Hematopoietic multipotent progenitor cell treated with erythropoietin and hydrocortisone succinate and interleukin-3 and kit ligand, for 6 days (in vitro differentiated cells): Measurements from ENCODE around the gene SEMA3C.
A peak's percentile ranks its signal among the peaks of the same experiment; 100 is the strongest.

ENCODE experiments used
- DNase-seq: peaks from one replicate; pipeline ENCODE4 v3.0.0-alpha.2; 2015

SEMA3C gene

GRCh38 chr7:80884511-80885195 is 34.2 kb downstream of the SEMA3C start:
- DNase-seq, result no peak

GRCh38 chr7:80883154-80884025 is 35.5 kb downstream of the SEMA3C start:
- DNase-seq, result no peak

GRCh38 chr7:80882213-80882801 is 36.5 kb downstream of the SEMA3C start:
- no peak for DNase-seq

GRCh38 chr7:80881351-80881900 is 37.4 kb downstream of the SEMA3C start:
- no peak for DNase-seq

- no peak for DNase-seq
Measured at GRCh38 chr7:80879849-80880248, 39.0 kb downstream of the SEMA3C start.

- peak; percentile 40 for DNase-seq
Measured at GRCh38 chr7:80876894-80877414, 41.9 kb downstream of the SEMA3C start.

GRCh38 chr7:80875537-80876120 is 43.2 kb downstream of the SEMA3C start:
- no peak for DNase-seq

- peak; percentile 53 for DNase-seq
Measured at GRCh38 chr7:80873140-80873539, 45.7 kb downstream of the SEMA3C start.

- no peak for DNase-seq
Measured at GRCh38 chr7:80871228-80871627, 47.6 kb downstream of the SEMA3C start.

GRCh38 chr7:80870813-80871212 is 48.0 kb downstream of the SEMA3C start:
- no peak for DNase-seq

- no peak for DNase-seq
Measured at GRCh38 chr7:80869821-80870751, 48.8 kb downstream of the SEMA3C start.

- no peak for DNase-seq
Measured at GRCh38 chr7:80869106-80869784, 49.6 kb downstream of the SEMA3C start.

GRCh38 chr7:80868566-80868965 is 50.3 kb downstream of the SEMA3C start:
- DNase-seq, result no peak

- DNase-seq, result no peak
Measured at GRCh38 chr7:80860554-80860953, 58.3 kb downstream of the SEMA3C start.

- no peak for DNase-seq
Measured at GRCh38 chr7:80859272-80859970, 59.4 kb downstream of the SEMA3C start.

GRCh38 chr7:80858141-80858903 is 60.5 kb downstream of the SEMA3C start:
- DNase-seq, result no peak

- no peak for DNase-seq
Measured at GRCh38 chr7:80856769-80857168, 62.1 kb downstream of the SEMA3C start.

GRCh38 chr7:80851896-80852476 is 66.9 kb downstream of the SEMA3C start:
- DNase-seq, result no peak

GRCh38 chr7:80848841-80849240 is 70.0 kb downstream of the SEMA3C start:
- DNase-seq, result no peak
